Measurements from ENCODE around the gene TRIM26. TPM values are rescaled to one million over a fixed set of nuclear protein-coding genes. Genes with fewer than 3 reads are reported as not detected.
A peak's percentile ranks its signal among the peaks of the same experiment; 100 is the strongest.
"Not testable (repeated sequence)": the region's sequence is repeated elsewhere in the genome, so short reads cannot be mapped to it uniquely, and the experiment has no call there.

TRIM26 gene
- total RNA-seq, 1 donor from 2014 or later = 52.9 TPM

DNA sequence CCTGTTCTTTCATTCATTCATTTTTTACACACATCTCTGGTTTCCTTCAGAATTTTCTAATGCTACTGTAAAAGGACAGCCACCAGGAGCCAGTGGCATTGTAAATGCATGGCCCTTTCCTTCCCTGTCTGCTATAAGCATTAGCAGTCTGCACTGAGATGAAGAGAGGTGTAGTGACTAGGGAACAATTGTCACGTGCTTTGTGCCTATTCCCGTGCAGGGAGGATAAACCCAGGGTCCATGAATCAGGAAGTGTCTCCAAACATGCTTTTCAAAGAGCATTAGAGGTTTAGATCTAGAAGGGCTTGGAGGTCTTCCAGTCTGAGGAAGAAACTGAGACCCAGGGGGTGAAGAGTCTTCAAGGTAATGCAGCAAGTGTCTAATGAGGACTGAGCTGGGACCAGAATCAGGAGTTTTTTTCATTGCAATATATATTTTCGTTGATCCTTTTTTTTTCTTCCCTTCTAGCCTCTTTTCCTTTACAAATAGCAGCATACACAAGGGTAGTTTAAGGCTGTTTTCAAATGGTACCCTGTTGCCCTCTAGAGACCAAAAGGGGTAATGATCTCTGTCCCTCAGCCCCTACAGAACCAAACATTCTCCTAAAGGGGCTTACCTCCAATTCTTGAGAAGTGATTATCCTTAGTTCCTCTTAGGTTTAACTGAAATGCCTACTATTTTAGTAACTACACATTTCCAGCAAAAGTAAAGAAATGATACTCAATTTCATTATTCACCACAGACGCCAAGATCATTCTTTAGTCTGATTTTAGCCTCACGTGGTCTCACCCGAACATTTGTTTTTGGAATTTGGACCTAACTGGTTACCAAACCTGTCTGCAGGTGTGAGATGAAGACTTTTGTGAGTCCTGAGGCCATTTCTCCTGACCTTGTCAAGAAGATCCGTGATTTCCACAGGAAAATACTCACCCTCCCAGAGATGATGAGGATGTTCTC, 43.3 kb downstream of the TRIM26 start:
- H3K4me1 Mint-ChIP-seq (ENCODE audit: low read depth) = no peaks in the 10 kb centered on the region
- H3K27ac Mint-ChIP-seq = no peak overlapping the region
- H3K9me3 Mint-ChIP-seq (ENCODE audit: low read depth) = no peaks in the 10 kb centered on the region
- H3K4me3 Mint-ChIP-seq (ENCODE audit: low read depth) = no peak overlapping the region
- TF ChIP-seq, protein P1, sequence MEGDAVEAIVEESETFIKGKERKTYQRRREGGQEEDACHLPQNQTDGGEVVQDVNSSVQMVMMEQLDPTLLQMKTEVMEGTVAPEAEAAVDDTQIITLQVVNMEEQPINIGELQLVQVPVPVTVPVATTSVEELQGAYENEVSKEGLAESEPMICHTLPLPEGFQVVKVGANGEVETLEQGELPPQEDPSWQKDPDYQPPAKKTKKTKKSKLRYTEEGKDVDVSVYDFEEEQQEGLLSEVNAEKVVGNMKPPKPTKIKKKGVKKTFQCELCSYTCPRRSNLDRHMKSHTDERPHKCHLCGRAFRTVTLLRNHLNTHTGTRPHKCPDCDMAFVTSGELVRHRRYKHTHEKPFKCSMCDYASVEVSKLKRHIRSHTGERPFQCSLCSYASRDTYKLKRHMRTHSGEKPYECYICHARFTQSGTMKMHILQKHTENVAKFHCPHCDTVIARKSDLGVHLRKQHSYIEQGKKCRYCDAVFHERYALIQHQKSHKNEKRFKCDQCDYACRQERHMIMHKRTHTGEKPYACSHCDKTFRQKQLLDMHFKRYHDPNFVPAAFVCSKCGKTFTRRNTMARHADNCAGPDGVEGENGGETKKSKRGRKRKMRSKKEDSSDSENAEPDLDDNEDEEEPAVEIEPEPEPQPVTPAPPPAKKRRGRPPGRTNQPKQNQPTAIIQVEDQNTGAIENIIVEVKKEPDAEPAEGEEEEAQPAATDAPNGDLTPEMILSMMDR (IDR thresholded peaks at IDR 0.05; ENCODE audit: unreplicated experiment) = peak; percentile 73
- DNase-seq (ENCODE audit: low spot score, unreplicated experiment) = no peak
- no peaks in the 10 kb centered on the region for H3K36me3 Mint-ChIP-seq (ENCODE audit: insufficient read depth)
- peaks cover 82% of the 10 kb centered on the region for H3K27me3 Mint-ChIP-seq

DNA sequence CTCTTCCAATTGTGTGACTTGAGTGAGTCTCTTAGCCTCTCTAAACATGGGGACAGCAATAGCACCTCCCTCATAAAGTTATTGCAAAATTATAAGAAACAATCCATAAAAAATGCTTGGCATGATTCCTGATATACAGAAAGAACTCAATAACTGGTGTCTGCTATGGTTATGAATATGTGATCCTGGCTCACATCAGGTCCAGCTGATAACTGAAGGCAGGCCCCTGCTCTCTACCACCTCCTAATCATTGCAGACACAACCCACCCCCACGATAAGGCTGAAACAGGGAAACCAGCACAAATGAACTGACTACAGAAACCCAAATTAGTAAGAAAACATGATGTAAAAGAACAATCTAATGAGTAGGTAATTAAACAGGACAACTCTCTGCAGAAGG, 44.5 kb downstream of the TRIM26 start:
- H3K9me3 Mint-ChIP-seq (ENCODE audit: low read depth) = no peaks in the 10 kb centered on the region
- no peak for DNase-seq (ENCODE audit: low spot score, unreplicated experiment)
- H3K27me3 Mint-ChIP-seq = peaks cover 80% of the 10 kb centered on the region
- no peak overlapping the region for H3K4me3 Mint-ChIP-seq (ENCODE audit: low read depth)
- no peak overlapping the region for H3K27ac Mint-ChIP-seq
- TF ChIP-seq, protein P1 (IDR thresholded peaks at IDR 0.05; ENCODE audit: unreplicated experiment) = no peak
- no peaks in the 10 kb centered on the region for H3K36me3 Mint-ChIP-seq (ENCODE audit: insufficient read depth)
- H3K4me1 Mint-ChIP-seq (ENCODE audit: low read depth) = no peaks in the 10 kb centered on the region

DNA sequence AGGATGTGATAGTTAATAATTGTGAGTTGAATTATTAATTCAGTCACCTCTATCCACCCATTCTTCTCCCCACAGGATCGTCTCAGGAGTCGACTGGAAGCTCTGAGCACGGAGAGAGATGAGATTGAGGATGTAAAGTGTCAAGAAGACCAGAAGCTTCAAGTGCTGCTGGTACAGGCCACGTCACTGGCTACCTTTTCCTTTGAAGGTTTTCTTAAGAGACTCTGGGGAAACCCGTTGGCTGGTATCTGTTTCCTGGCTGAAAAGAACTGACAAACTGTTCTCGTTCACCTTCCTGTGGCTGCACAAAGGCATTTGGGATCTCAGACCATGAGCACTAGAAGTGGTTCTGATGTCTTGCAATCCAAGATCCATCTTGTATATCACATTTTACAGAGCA, 46.1 kb downstream of the TRIM26 start:
- no peak for DNase-seq (ENCODE audit: low spot score, unreplicated experiment)
- Mint-ChIP-seq H3K9me3 (ENCODE audit: low read depth) (no peaks in the 10 kb centered on the region), H3K4me1 (ENCODE audit: low read depth) (no peaks in the 10 kb centered on the region), H3K27ac (no peak overlapping the region), H3K27me3 (peaks cover 66% of the 10 kb centered on the region), H3K4me3 (ENCODE audit: low read depth) (no peak overlapping the region), H3K36me3 (ENCODE audit: insufficient read depth) (no peaks in the 10 kb centered on the region)
- TF ChIP-seq, protein P1 (IDR thresholded peaks at IDR 0.05; ENCODE audit: unreplicated experiment) = no peak

DNA sequence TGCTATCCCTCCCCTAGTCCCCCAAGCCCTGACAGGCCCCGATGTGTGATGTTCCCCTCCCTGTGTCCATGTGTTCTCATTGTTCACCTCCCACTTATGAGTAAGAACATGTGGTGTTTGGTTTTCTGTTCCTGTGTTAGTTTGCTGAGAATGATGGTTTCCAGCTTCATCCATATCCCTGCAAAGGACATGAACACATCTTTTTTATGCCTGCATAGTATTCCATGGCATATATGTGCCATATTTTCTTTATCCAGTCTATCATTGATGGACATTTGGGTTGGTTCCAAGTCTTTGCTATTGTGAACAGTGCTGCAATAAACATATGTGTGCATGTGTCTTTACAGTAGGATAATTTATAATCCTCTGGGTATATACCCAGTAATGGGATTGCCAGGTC, 48.0 kb downstream of the TRIM26 start:
- H3K4me1 Mint-ChIP-seq (ENCODE audit: low read depth); H3K36me3 Mint-ChIP-seq (ENCODE audit: insufficient read depth); H3K9me3 Mint-ChIP-seq (ENCODE audit: low read depth); DNase-seq (ENCODE audit: low spot score, unreplicated experiment); H3K27ac Mint-ChIP-seq; H3K4me3 Mint-ChIP-seq (ENCODE audit: low read depth): not testable (repeated sequence)
- H3K27me3 Mint-ChIP-seq = peaks cover 51% of the 10 kb centered on the region

DNA sequence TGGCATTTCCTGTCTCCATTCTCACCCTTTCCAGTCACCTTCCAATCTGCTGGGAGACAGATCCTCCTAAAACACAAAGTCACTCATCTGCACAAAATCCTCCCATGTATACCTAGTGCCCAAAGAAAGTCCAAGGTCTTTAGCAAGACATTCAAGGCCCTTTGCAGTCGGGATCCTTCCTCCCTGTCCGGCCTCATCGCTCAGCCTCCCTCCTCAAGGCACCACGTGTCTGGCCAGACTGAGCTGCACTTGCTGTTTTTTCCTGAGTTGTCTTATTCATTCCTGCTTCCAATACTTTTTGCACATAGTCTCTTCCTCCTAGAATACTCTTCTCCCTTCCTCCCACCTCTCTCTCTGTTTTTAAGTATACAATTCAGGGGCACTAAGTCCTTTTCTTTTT, 48.5 kb downstream of the TRIM26 start:
- Mint-ChIP-seq H3K9me3 (ENCODE audit: low read depth) (no peaks in the 10 kb centered on the region), H3K27ac (no peak overlapping the region), H3K36me3 (ENCODE audit: insufficient read depth) (no peaks in the 10 kb centered on the region), H3K4me3 (ENCODE audit: low read depth) (no peak overlapping the region), H3K27me3 (peaks cover 51% of the 10 kb centered on the region), H3K4me1 (ENCODE audit: low read depth) (no peaks in the 10 kb centered on the region)
- TF ChIP-seq, protein P1 (IDR thresholded peaks at IDR 0.05; ENCODE audit: unreplicated experiment) = no peak
- no peak for DNase-seq (ENCODE audit: low spot score, unreplicated experiment)
